Measurements from ENCODE around the gene AIFM2. TPM values are rescaled to one million over a fixed set of nuclear protein-coding genes. Genes with fewer than 3 reads are reported as not detected.
A peak's percentile ranks its signal among the peaks of the same experiment; 100 is the strongest.
"Not testable (repeated sequence)": the region's sequence is repeated elsewhere in the genome, so short reads cannot be mapped to it uniquely, and the experiment has no call there.

Gene AIFM2
- 10 to 100 TPM; 10.5 to 16.9 (median 11.1) TPM for total RNA-seq

GRCh38 chr10:70132098-70133029, at the start of gene AIFM2:
AIFM2 (minus strand) TSS chr10:70132825; CDS start chr10:70124084, 8,741 bp downstream.
- Mint-ChIP-seq H3K4me3 (peak within 1 kb of the TSS; percentile 87), H3K36me3 (ENCODE audit: insufficient read depth) (peaks cover 5% of the 10 kb centered on the region), H3K9me3 (no peaks in the 10 kb centered on the region), H3K4me1 (ENCODE audit: low read depth) (peaks cover 16% of the 10 kb centered on the region), H3K27me3 (ENCODE audit: low read depth) (no peaks in the 10 kb centered on the region)
- ATAC-seq = peak; percentile 90
- no peak for DNase-seq

GRCh38 chr10:70179209-70179608, 46.6 kb upstream of the AIFM2 start:
- not testable (repeated sequence) for DNase-seq; H3K4me1 Mint-ChIP-seq (ENCODE audit: low read depth); H3K36me3 Mint-ChIP-seq (ENCODE audit: insufficient read depth); ATAC-seq; H3K4me3 Mint-ChIP-seq; H3K27me3 Mint-ChIP-seq (ENCODE audit: low read depth); H3K9me3 Mint-ChIP-seq

GRCh38 chr10:70178139-70178725, 45.6 kb upstream of the AIFM2 start:
- Mint-ChIP-seq H3K27me3 (ENCODE audit: low read depth) (peaks cover 2% of the 10 kb centered on the region), H3K4me3 (no peak overlapping the region), H3K9me3 (no peaks in the 10 kb centered on the region), H3K4me1 (ENCODE audit: low read depth) (peaks cover 13% of the 10 kb centered on the region), H3K36me3 (ENCODE audit: insufficient read depth) (no peaks in the 10 kb centered on the region)
- DNase-seq (no peak), ATAC-seq (no peak)

- Mint-ChIP-seq H3K4me1 (ENCODE audit: low read depth) (peaks cover 17% of the 10 kb centered on the region), H3K27me3 (ENCODE audit: low read depth) (peaks cover 2% of the 10 kb centered on the region), H3K4me3 (no peak overlapping the region), H3K9me3 (no peaks in the 10 kb centered on the region), H3K36me3 (ENCODE audit: insufficient read depth) (no peaks in the 10 kb centered on the region)
- no peak for ATAC-seq
- no peak for DNase-seq
Observed at GRCh38 chr10:70176441-70176840, 43.8 kb upstream of the AIFM2 start.

GRCh38 chr10:70175516-70175915, 42.9 kb upstream of the AIFM2 start:
- H3K9me3 Mint-ChIP-seq = no peaks in the 10 kb centered on the region
- no peaks in the 10 kb centered on the region for H3K36me3 Mint-ChIP-seq (ENCODE audit: insufficient read depth)
- peaks cover 20% of the 10 kb centered on the region for H3K4me1 Mint-ChIP-seq (ENCODE audit: low read depth)
- no peak for DNase-seq
- no peak for ATAC-seq
- no peaks in the 10 kb centered on the region for H3K27me3 Mint-ChIP-seq (ENCODE audit: low read depth)
- H3K4me3 Mint-ChIP-seq = no peak overlapping the region

GRCh38 chr10:70174058-70174741, 41.6 kb upstream of the AIFM2 start:
- no peaks in the 10 kb centered on the region for H3K9me3 Mint-ChIP-seq
- no peak overlapping the region for H3K4me3 Mint-ChIP-seq
- H3K4me1 Mint-ChIP-seq (ENCODE audit: low read depth) = peaks cover 21% of the 10 kb centered on the region
- DNase-seq = no peak
- no peaks in the 10 kb centered on the region for H3K27me3 Mint-ChIP-seq (ENCODE audit: low read depth)
- no peaks in the 10 kb centered on the region for H3K36me3 Mint-ChIP-seq (ENCODE audit: insufficient read depth)
- ATAC-seq = no peak

- no peaks in the 10 kb centered on the region for H3K9me3 Mint-ChIP-seq
- peaks cover 54% of the 10 kb centered on the region for H3K4me1 Mint-ChIP-seq (ENCODE audit: low read depth)
- H3K36me3 Mint-ChIP-seq (ENCODE audit: insufficient read depth) = peaks cover 14% of the 10 kb centered on the region
Observed at GRCh38 chr10:70169649-70170364, 37.2 kb upstream of the AIFM2 start.

GRCh38 chr10:70169011-70169410, 36.4 kb upstream of the AIFM2 start:
- H3K27me3 Mint-ChIP-seq (ENCODE audit: low read depth) = no peaks in the 10 kb centered on the region
- peaks cover 17% of the 10 kb centered on the region for H3K36me3 Mint-ChIP-seq (ENCODE audit: insufficient read depth)
- peaks cover 54% of the 10 kb centered on the region for H3K4me1 Mint-ChIP-seq (ENCODE audit: low read depth)
- ATAC-seq = no peak
- H3K9me3 Mint-ChIP-seq = no peaks in the 10 kb centered on the region
- peak overlapping the region; percentile 92 for H3K4me3 Mint-ChIP-seq
- no peak for DNase-seq

More at GRCh38 chr10:70169649-70170364, 37.2 kb upstream of the AIFM2 start:
- ATAC-seq (peak; percentile 27 to 32), DNase-seq (no peak)
- Mint-ChIP-seq H3K4me3 (peak overlapping the region; percentile 92), H3K27me3 (ENCODE audit: low read depth) (no peaks in the 10 kb centered on the region)

GRCh38 chr10:70167246-70167645, 34.6 kb upstream of the AIFM2 start:
- H3K4me1 Mint-ChIP-seq (ENCODE audit: low read depth) = peaks cover 64% of the 10 kb centered on the region
- H3K9me3 Mint-ChIP-seq = no peaks in the 10 kb centered on the region
- DNase-seq (no peak), ATAC-seq (no peak)
- H3K36me3 Mint-ChIP-seq (ENCODE audit: insufficient read depth) = peaks cover 23% of the 10 kb centered on the region
- peak overlapping the region; percentile 54 for H3K4me3 Mint-ChIP-seq
- no peaks in the 10 kb centered on the region for H3K27me3 Mint-ChIP-seq (ENCODE audit: low read depth)

GRCh38 chr10:70166394-70166793, 33.8 kb upstream of the AIFM2 start:
- no peak for DNase-seq
- H3K27me3 Mint-ChIP-seq (ENCODE audit: low read depth) = no peaks in the 10 kb centered on the region
- peaks cover 28% of the 10 kb centered on the region for H3K36me3 Mint-ChIP-seq (ENCODE audit: insufficient read depth)
- H3K9me3 Mint-ChIP-seq = no peaks in the 10 kb centered on the region
- ATAC-seq = no peak
- peaks cover 72% of the 10 kb centered on the region for H3K4me1 Mint-ChIP-seq (ENCODE audit: low read depth)
- no peak overlapping the region for H3K4me3 Mint-ChIP-seq

GRCh38 chr10:70164163-70164562, 31.5 kb upstream of the AIFM2 start:
- DNase-seq = no peak
- no peak for ATAC-seq
- Mint-ChIP-seq H3K4me3 (peak overlapping the region; percentile 61), H3K9me3 (no peaks in the 10 kb centered on the region), H3K4me1 (ENCODE audit: low read depth) (peaks cover 80% of the 10 kb centered on the region), H3K27me3 (ENCODE audit: low read depth) (no peaks in the 10 kb centered on the region), H3K36me3 (ENCODE audit: insufficient read depth) (peaks cover 38% of the 10 kb centered on the region)

GRCh38 chr10:70163448-70163847, 30.8 kb upstream of the AIFM2 start:
- peak overlapping the region; percentile 61 for H3K4me3 Mint-ChIP-seq
- ATAC-seq (no peak), DNase-seq (no peak)
- peaks cover 72% of the 10 kb centered on the region for H3K4me1 Mint-ChIP-seq (ENCODE audit: low read depth)
- no peaks in the 10 kb centered on the region for H3K9me3 Mint-ChIP-seq
- peaks cover 38% of the 10 kb centered on the region for H3K36me3 Mint-ChIP-seq (ENCODE audit: insufficient read depth)
- no peaks in the 10 kb centered on the region for H3K27me3 Mint-ChIP-seq (ENCODE audit: low read depth)

- DNase-seq = peak; percentile 24
- peaks cover 37% of the 10 kb centered on the region for H3K36me3 Mint-ChIP-seq (ENCODE audit: insufficient read depth)
- H3K4me3 Mint-ChIP-seq = peak overlapping the region; percentile 61
- no peaks in the 10 kb centered on the region for H3K9me3 Mint-ChIP-seq
- H3K4me1 Mint-ChIP-seq (ENCODE audit: low read depth) = peaks cover 66% of the 10 kb centered on the region
- peak; percentile 92 to 93 for ATAC-seq
- no peaks in the 10 kb centered on the region for H3K27me3 Mint-ChIP-seq (ENCODE audit: low read depth)
Observed at GRCh38 chr10:70162892-70163201, 30.2 kb upstream of the AIFM2 start.

Data from activated T-cell treated with anti-CD3 and anti-CD28 coated beads, Interleukin-2, amount 50 U/mL, for 4 hours (primary cell).